K562 (cell line): ENCODE measurements around the gene LIN9. TPM values are rescaled to one million over a fixed set of nuclear protein-coding genes. Genes with fewer than 3 reads are reported as not detected.
A peak's percentile ranks its signal among the peaks of the same experiment; 100 is the strongest.

Source experiments
- EP400 ChIP-seq: fragments of 450-650 bp; IDR thresholded peaks from 2 replicates; pipeline ENCODE4 v1.6.1; 2017; ENCODE audit warnings: antibody characterized with exemption, mild to moderate bottlenecking, moderate library complexity
- HDAC1 ChIP-seq, 2 experiments: fragments of 450-650 bp; IDR thresholded peaks; 2 replicates each; pipeline ENCODE4 v1.6.1; 2016 to 2017; ENCODE audit warnings: inconsistent platforms in 1 of 2, mild to moderate bottlenecking in 1 of 2, moderate library complexity in 1 of 2
- HEY1 ChIP-seq: fragments of 250-450 bp; sonication (Bioruptor Pico); IDR thresholded peaks from 2 replicates; pipeline ENCODE4 v1.5.0; 2020; ENCODE audit warnings: mild to moderate bottlenecking, moderate library complexity, borderline replicate concordance
- HNRNPK ChIP-seq: fragments of 200-400 bp; formaldehyde crosslinking; IDR thresholded peaks from one replicate; pipeline ENCODE4 v1.6.1; 2018; ENCODE audit warnings: mild to moderate bottlenecking, low read depth, low read length; ENCODE audit not compliant: poor library complexity, severe bottlenecking
- MCM7 ChIP-seq, 2 experiments: fragments of 450-650 bp; IDR thresholded peaks; 2 replicates each; pipeline ENCODE4 v1.6.1; 2016 to 2018
- NELFE ChIP-seq: IDR thresholded peaks from 2 replicates; pipeline ENCODE4 v1.6.1; 2011; ENCODE audit warnings: mild to moderate bottlenecking; ENCODE audit not compliant: insufficient read depth, insufficient read length
- PTTG1 ChIP-seq: fragments of 450-650 bp; IDR thresholded peaks from 2 replicates; pipeline ENCODE4 v1.6.1; 2016; ENCODE audit warnings: low read depth, mild to moderate bottlenecking, missing genetic modification characterization, missing compliant biosample characterization
- RBM15 ChIP-seq: fragments of 200-400 bp; formaldehyde crosslinking; IDR thresholded peaks from 2 replicates; pipeline ENCODE4 v1.6.1; 2018; ENCODE audit warnings: mild to moderate bottlenecking, low read length, moderate library complexity; ENCODE audit not compliant: insufficient read depth
- SMAD4 ChIP-seq: fragments of 250-450 bp; sonication (Bioruptor Pico); conservative IDR thresholded peaks from 2 replicates; pipeline ENCODE4 v1.8.0; 2021; ENCODE audit warnings: inconsistent platforms, mild to moderate bottlenecking, moderate library complexity
- STAT5A ChIP-seq: IDR thresholded peaks from 2 replicates; pipeline ENCODE4 v1.6.1; 2012; ENCODE audit warnings: low read length, inconsistent platforms, borderline replicate concordance
- TAF1 ChIP-seq: IDR thresholded peaks from 2 replicates; pipeline ENCODE4 v1.6.1; 2011; ENCODE audit warnings: mild to moderate bottlenecking, low read length, moderate library complexity; ENCODE audit not compliant: insufficient read depth, control insufficient read depth, severe bottlenecking; ENCODE audit errors: extremely low read depth
- TAF9B ChIP-seq: fragments of 450-650 bp; IDR thresholded peaks from 2 replicates; pipeline ENCODE4 v1.6.1; 2018; ENCODE audit warnings: mild to moderate bottlenecking; ENCODE audit not compliant: partially characterized antibody
- TAL1 ChIP-seq: fragments of 450-650 bp; IDR thresholded peaks from 2 replicates; pipeline ENCODE4 v1.6.1; 2016; ENCODE audit warnings: mild to moderate bottlenecking
- ZNF217 ChIP-seq: sonication (generic); formaldehyde crosslinking; IDR thresholded peaks from 2 replicates; pipeline ENCODE4 v1.8.0; 2022; ENCODE audit warnings: mild to moderate bottlenecking, missing genetic modification reagents
- ZNF507 ChIP-seq: conservative IDR thresholded peaks from 2 replicates; pipeline ENCODE4 v1.6.1; 2017; ENCODE audit warnings: missing genetic modification characterization, missing compliant biosample characterization
- polyA plus RNA-seq, 8 experiments: library from polyadenylated mRNA; depleted of rRNA in 4 of 8; stranded (reverse) in 5 of 8; unstranded in 3 of 8; fragments of >200 nt; fragmentation: Nextera tagmentation in 2 of 8; fragmentation: Illumina TruSeq in 1 of 8; extraction: Ambion mirVana in 2 of 8; extraction: Trizol in 1 of 8; gene quantifications; 2 replicates each; pipeline versions ENCODE4 v1.2.1 to v1.2.3, GENCODE V29; 2011 to 2014; ENCODE audit warnings: inconsistent platforms in 1 of 8, missing spikeins in 1 of 8
- total RNA-seq, 7 experiments: library from RNA; depleted of rRNA in 6 of 7; stranded (reverse); fragments of >200 nt in 6 of 7; fragmentation: Illumina TruSeq in 2 of 7; extraction: Trizol in 2 of 7; gene quantifications; 2 replicates each; pipeline versions ENCODE4 v1.2.1 to v1.2.3, GENCODE V29; 2011 to 2021; ENCODE audit warnings: low replicate concordance in 1 of 7
- TF ChIP-seq, protein P1 (sequence below): fragments of 250-450 bp; sonication (Bioruptor Pico); IDR thresholded peaks from 2 replicates; pipeline ENCODE4 v1.4.0; 2020; ENCODE audit warnings: borderline replicate concordance
- TF ChIP-seq, protein P2 (sequence below): fragments of 450-650 bp; formaldehyde crosslinking; IDR thresholded peaks from 2 replicates; pipeline ENCODE4 v1.4.0; 2022; ENCODE audit warnings: missing genetic modification characterization
- TF ChIP-seq, protein P3 (sequence below), 2 experiments: fragments of 250-450 bp in 1 of 2; fragments of 450-650 bp in 1 of 2; sonication (Bioruptor Pico) in 1 of 2; IDR thresholded peaks; 2 replicates each; pipeline versions ENCODE4 v1.6.1 to v1.8.0; 2016 to 2021; ENCODE audit warnings: mild to moderate bottlenecking in 2 of 2, moderate library complexity in 2 of 2, missing compliant biosample characterization in 1 of 2, missing genetic modification characterization in 1 of 2
- TF ChIP-seq, protein P4 (sequence below): fragments of 150-350 bp; conservative IDR thresholded peaks from 2 replicates; pipeline ENCODE4 v1.6.1; 2014; ENCODE audit warnings: low read length
- TF ChIP-seq, protein P5 (sequence below): fragments of 450-650 bp; IDR thresholded peaks from 2 replicates; pipeline ENCODE4 v1.6.1; 2018; ENCODE audit warnings: mild to moderate bottlenecking, low read depth; ENCODE audit not compliant: partially characterized antibody

Gene LIN9
- total and polyA plus RNA-seq, 9 of the 15 experiments (the other 6 are each of a cell fraction or from before 2014, with no cell fraction given) = 18.8 to 33.0 (median 25.5) TPM

DNA sequence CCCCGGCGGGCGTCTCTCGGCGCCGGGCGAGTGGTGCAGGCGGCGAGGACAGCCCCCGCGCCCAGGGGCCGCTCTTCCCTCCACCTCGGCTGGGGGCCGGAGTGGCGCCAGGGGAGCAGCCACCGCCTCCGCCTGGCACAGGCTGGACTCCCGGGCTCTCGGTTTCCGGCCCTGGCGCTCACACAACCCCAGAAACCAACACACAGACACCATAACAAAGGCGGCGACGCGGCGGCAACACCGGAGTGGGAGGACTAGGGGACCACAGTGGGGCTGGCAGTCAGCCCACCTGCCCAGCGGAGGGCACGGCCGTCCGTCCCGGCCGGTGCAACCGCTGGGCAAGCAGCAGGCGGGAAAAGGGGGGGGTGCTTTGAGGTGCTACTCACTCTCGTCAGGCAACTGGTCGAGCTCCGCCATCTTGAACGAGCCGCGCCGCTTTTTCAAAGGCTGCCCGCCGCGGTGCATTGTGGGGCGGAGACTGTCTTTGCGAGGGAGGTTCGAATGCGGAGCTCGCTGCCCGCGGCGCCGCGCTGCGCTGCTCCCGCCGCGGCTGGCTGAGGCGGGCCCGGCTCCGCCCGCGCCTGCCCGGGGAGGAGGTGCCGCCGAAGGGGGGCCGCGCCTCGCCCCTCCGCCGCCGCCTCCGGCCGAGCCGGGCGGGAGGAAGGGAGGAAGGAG is at the start of gene LIN9 (continued):
- TF ChIP-seq, protein P1, sequence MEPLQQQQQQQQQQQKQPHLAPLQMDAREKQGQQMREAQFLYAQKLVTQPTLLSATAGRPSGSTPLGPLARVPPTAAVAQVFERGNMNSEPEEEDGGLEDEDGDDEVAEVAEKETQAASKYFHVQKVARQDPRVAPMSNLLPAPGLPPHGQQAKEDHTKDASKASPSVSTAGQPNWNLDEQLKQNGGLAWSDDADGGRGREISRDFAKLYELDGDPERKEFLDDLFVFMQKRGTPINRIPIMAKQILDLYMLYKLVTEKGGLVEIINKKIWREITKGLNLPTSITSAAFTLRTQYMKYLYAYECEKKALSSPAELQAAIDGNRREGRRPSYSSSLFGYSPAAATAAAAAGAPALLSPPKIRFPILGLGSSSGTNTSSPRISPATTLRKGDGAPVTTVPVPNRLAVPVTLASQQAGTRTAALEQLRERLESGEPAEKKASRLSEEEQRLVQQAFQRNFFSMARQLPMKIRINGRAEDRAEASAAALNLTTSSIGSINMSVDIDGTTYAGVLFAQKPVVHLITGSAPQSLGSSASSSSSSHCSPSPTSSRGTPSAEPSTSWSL (CRISPR knock-in tag) = 0 out of 2 replicates have a peak, but pooled peaks have one; percentile 33
- TF ChIP-seq PTTG1 = no peak
- TF ChIP-seq ZNF507 (tag) = no peak
- peak; percentile 97 for TF ChIP-seq TAF9B
- TF ChIP-seq, protein P2, sequence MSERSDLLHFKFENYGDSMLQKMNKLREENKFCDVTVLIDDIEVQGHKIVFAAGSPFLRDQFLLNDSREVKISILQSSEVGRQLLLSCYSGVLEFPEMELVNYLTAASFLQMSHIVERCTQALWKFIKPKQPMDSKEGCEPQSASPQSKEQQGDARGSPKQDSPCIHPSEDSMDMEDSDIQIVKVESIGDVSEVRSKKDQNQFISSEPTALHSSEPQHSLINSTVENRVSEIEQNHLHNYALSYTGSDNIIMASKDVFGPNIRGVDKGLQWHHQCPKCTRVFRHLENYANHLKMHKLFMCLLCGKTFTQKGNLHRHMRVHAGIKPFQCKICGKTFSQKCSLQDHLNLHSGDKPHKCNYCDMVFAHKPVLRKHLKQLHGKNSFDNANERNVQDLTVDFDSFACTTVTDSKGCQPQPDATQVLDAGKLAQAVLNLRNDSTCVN (CRISPR knock-in tag) = peak; percentile 39; the same call in 1 of the 2 replicates
- TF ChIP-seq HDAC1 (IDR thresholded peaks at IDR 0.05) = peak in 1 of 2 experiments; percentile 94; a peak in 2 of 4 replicates
- TF ChIP-seq RBM15 = no peak
- TF ChIP-seq TAL1 = no peak
- no peak for TF ChIP-seq NELFE
- TF ChIP-seq EP400 = peak; percentile 89
- peak; percentile 95 for TF ChIP-seq SMAD4 (CRISPR knock-in tag)
- TF ChIP-seq, protein P3, sequence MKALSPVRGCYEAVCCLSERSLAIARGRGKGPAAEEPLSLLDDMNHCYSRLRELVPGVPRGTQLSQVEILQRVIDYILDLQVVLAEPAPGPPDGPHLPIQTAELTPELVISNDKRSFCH (CRISPR knock-in tag; IDR thresholded peaks at IDR 0.05) = no peak
- TF ChIP-seq, protein P3 (tag; IDR thresholded peaks at IDR 0.05) = no peak
- TF ChIP-seq HEY1 = no peak
- TF ChIP-seq MCM7 (IDR thresholded peaks at IDR 0.05) = no peak
- TF ChIP-seq, protein P4, sequence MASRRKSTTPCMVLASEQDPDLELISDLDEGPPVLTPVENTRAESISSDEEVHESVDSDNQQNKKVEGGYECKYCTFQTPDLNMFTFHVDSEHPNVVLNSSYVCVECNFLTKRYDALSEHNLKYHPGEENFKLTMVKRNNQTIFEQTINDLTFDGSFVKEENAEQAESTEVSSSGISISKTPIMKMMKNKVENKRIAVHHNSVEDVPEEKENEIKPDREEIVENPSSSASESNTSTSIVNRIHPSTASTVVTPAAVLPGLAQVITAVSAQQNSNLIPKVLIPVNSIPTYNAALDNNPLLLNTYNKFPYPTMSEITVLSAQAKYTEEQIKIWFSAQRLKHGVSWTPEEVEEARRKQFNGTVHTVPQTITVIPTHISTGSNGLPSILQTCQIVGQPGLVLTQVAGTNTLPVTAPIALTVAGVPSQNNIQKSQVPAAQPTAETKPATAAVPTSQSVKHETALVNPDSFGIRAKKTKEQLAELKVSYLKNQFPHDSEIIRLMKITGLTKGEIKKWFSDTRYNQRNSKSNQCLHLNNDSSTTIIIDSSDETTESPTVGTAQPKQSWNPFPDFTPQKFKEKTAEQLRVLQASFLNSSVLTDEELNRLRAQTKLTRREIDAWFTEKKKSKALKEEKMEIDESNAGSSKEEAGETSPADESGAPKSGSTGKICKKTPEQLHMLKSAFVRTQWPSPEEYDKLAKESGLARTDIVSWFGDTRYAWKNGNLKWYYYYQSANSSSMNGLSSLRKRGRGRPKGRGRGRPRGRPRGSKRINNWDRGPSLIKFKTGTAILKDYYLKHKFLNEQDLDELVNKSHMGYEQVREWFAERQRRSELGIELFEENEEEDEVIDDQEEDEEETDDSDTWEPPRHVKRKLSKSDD = 0 out of 2 replicates have a peak, but pooled peaks have one; percentile 25
- TF ChIP-seq HNRNPK = no peak
- TF ChIP-seq TAF1 = peak; percentile 98
- TF ChIP-seq, protein P5, sequence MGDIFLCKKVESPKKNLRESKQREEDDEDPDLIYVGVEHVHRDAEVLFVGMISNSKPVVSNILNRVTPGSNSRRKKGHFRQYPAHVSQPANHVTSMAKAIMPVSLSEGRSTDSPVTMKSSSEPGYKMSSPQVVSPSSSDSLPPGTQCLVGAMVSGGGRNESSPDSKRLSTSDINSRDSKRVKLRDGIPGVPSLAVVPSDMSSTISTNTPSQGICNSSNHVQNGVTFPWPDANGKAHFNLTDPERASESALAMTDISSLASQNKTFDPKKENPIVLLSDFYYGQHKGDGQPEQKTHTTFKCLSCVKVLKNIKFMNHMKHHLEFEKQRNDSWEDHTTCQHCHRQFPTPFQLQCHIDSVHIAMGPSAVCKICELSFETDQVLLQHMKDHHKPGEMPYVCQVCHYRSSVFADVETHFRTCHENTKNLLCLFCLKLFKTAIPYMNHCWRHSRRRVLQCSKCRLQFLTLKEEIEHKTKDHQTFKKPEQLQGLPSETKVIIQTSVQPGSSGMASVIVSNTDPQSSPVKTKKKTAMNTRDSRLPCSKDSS = no peak
- no peak for TF ChIP-seq ZNF217 (CRISPR knock-in tag)
- no peak for TF ChIP-seq STAT5A
